ENCODE data around the gene ALG10.
"Not testable (repeated sequence)": the region's sequence is repeated elsewhere in the genome, so short reads cannot be mapped to it uniquely, and the experiment has no call there.

ALG10 gene, protein sequence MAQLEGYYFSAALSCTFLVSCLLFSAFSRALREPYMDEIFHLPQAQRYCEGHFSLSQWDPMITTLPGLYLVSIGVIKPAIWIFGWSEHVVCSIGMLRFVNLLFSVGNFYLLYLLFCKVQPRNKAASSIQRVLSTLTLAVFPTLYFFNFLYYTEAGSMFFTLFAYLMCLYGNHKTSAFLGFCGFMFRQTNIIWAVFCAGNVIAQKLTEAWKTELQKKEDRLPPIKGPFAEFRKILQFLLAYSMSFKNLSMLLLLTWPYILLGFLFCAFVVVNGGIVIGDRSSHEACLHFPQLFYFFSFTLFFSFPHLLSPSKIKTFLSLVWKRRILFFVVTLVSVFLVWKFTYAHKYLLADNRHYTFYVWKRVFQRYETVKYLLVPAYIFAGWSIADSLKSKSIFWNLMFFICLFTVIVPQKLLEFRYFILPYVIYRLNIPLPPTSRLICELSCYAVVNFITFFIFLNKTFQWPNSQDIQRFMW

DNA sequence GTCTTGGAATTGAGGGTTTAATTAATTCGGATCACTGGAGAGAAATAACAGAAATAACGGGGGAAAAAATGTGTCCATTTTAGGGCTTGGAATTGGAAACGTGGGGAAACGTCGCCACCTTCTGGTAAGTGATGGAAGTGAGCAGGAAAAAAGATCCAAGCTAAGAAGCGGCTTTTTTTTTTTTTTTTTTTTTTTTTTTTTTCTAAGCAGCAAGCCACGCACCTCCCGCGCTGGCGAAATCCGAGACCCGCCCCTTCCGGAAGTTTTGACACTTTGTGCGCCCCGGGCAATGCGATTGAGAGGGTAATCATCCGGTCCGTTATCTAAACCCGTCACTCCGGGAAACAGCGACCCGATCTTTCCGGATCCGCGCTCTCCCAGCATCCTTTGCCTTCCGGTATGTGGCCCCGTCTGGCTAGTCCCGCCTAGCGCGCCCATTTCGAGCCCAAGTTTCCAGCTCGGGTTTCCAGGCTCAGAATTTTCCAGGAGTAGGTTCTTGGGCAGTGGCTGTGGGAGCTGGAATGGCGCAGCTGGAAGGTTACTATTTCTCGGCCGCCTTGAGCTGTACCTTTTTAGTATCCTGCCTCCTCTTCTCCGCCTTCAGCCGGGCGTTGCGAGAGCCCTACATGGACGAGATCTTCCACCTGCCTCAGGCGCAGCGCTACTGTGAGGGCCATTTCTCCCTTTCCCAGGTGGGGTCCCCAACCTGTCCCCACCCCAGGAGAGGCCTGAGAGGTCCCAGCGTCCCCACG lies at the start of gene ALG10:
Gene ALG10, plus strand, starts transcription at position 418 of the 752 bp plus-strand sequence. Its CDS starts 104 bp downstream, at position 522.
- peak; percentile 98 for DNase-seq

DNA sequence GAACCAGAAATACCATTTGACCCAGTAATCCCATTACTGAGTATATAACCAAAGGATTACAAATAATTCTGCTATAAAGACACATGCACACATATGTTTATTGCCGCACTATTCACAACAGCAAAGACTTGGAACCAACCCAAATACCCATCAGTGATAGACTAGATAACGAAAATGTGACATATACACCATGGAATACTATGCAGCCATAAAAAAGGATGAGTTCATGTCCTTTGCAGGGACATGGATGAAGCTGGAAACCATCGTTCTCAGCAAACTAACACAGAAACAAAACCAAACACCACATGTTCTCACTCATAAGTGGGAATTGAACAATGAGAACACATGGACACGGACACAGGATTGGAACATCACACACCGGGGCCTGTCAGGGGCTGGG lies 49.4 kb upstream of the ALG10 start:
- DNase-seq, result not testable (repeated sequence)

DNA sequence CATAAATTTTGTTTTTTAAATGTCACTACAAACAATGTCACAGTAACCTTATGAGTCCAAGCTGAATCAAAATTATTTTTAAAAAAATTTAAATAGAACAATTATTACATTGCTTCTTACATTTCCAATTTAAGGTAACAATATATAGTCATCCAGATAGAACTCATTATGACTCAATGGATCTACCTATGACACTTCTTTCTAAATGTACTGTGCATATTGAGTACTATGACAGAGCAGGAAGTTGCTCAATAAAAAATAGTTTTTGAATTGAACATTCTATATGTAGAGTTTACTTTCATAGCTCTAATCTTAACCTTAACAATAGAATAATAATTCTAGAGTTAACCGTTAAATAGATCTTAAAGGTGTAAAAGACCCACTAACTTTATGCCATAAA lies 44.4 kb upstream of the ALG10 start:
- no peak for DNase-seq

DNA sequence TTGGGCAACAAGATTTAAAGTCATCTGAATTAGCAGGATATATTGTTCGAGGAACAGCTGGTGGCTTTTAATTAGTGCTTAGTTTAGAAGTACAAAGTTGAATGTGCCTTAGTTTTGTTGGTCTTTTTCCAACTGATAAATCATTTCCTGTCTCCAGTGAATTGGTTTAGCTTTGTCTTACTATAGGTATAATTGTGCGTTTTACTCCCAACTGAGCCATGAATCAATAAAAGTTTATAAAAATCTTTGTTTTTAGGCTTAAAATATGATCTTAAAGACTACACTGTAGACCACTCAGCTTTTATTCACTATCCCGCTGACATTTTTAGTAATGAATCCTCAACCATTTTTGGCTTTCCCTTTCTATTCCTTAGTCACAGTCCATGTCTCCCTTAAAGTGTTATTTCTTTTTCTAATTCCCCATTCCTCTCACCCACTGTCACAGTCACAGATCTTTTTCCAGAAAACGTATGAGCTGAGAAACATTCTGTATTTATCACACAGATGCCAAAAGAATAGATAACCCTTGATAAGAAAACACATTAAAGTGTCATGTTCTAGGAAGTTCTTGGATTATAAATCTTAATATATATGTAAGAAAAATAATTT lies 34.0 kb upstream of the ALG10 start:
- no peak for DNase-seq

DNA sequence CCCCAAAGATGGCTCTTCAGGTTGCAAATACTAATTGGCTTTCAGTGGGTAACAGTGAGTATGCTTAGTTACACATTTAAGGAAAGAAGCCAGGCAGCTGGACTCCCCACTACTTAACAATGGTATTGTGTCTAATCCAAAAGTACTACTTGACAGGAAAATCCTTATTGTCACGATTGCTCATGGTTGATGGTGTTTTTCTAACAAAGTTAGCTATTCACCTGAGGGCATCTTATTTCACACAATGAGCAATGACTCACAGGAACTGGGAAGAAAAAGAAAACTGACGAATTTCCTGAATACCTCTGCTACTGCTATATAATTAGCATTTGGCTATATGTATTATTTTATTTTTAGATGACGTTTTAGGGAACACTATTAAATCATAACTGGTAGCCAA lies 33.4 kb upstream of the ALG10 start:
- no peak for DNase-seq

DNA sequence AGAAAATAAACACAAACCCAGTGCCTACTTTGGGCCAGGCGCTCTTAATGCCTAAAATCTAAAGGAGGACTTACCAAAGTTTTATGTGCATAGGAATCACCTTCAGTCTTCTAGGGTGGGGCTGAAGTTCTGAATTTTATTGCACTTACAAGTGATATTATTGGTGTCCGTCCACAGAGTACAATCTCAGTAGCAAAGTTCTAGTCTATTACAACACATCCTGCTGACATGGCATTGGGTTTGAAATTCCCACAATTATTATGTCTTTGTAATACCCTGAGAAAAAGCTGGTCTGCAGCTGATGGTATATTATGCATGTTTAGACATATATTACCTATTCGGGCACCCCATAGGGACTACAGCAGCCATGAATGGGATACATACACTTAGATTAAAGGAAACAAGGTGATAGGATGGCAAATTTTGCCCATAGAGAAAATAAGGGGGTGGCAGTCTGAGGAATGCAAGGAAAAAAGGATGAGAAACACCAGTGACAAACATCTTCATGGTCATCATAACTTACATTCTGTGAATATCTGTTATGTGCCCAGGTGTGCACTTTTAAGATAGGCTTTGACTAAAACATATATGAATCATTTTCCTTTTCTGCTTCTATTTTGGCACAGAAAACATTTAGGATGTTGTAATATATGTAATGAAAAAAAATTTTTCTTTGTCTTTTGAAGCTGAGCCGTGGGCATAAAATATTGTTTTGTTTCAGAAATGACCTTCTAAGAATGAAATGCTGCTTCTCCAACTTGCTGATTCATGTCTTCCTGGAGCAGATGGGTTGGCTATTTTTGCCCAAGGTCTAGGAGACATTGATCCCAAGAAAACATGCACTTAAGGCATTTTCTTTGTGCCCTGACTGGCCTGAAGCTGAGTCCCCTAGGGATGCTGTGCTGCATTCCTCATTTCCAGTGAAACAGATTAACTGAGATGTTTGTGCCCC lies 27.2 kb upstream of the ALG10 start:
- DNase-seq, result no peak

DNA sequence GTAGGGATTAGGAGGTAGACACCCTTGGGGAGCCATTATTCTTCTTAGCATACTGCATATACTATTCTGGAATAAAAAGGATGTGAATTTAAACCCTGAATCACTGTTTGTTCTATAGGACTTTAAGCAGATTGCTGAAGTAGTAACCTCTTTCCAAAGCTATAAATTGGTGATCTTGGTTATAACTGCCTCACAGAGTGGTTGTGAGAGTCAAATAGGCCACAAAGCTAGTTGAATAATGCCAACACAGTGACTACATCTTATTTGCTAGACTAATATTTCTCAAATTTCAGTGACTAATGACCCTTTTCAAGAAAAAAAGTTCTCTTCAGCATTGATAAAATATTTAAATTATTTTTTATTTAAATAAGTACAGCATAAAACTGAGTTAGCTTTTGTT lies 13.5 kb upstream of the ALG10 start:
- not testable (repeated sequence) for DNase-seq

DNA sequence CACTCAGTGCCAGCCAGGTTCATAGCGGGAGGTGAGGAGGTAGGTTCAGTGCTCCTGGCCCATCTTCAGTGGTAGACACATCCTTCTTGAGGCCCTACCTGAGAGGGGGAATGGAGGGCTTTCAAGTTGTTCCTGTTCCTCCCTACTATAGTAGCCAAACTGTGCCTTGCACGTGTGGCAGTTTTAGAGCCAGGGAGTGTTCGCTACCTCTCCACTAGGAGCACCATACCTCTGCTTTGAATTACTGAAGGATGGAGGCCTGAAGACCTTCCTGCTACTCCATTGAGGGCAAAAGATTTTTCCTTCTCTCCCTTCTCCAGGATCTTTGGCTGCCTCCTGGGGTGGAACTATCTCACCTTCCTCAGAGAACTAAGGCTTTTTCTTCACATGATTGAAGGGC lies 5.9 kb upstream of the ALG10 start:
- DNase-seq, result no peak

DNA sequence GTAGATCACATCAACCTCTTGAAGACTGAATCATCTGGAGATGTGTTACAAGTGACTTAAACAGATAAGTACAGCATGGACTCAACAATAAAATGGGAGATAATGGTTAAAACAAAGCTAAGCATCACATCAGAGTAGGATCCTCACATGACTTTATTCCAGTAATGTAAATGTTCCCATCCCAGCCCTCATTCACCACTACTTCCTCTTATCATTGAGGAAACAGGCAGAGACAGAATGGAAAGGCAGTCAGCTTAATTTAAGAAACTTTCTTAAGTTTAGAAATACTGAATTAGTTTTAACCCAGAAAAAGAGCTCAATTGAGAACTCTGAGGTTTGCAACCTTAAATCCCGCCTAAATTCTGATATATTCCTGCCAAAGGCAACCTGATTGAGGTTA lies 1.2 kb upstream of the ALG10 start:
- no peak for DNase-seq

DNA sequence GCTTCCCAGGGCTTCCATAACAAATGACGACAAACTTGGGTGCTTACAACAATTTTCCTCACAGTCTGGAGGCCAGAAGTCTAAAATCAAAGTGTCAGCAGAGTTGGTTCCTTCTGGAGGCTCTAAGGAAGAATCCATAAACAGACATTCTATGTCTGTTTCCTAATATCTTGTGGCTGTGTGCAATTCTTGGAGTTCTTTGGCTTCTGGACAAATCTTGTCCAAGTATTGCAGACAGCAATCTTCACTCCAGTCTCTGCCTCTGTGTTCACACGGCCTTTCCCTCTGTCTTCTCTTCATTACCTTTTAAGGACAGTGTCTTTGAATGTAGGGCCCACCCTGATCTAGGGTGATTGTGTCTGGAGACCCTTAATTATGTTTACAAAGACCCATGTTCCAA lies 5.4 kb downstream of the ALG10 start:
- not testable (repeated sequence) for DNase-seq

DNA sequence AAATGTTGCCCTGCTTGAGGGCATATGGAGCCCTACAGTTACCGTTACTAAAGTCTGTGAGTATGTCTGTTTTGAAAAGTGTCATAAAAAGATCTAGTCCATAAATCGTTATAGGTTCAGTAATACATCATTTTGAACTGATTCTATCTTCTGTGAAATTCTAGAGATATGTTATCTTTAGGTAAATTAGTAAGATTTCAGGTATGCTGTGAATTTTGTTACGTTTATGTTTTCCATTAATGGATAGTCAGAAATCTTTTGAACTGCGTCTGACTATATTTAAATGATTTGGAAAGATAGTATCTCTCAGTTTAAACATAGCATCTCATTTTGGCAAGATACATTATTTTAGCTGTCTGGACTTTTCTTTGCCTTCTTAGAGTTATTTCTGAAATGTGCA lies 8.3 kb downstream of the ALG10 start:
- DNase-seq, result no peak

DNA sequence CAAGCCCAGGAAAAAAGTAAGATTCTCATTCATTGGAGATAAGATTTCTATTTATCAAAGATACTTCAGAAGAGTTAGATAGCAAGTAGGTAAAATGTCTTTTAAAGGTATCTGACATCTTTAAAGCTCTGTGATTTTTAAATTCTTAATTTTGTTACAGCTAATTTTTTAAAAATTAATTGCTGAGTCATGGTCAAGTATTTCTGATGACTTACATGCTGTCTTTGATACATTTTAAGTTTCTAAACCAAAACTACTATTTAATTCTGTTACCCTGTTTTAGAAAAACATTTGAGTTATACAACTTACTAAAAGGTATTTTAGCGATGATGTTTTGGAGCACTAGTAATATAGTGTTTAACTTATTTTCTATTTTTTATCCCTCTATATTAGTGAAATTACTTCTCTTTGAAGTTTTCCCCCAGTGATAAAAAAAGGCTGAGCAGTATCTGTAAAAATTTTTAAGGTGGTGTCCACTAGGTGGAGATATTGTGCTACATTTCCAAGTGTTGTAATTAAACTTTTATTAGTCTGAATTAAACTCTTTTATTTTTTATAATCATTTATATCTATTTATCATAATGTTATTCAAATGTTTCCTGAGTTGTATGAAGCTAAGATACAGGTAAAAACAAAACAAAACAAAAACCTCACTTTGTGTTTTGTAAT lies 11.5 kb downstream of the ALG10 start:
- peak; percentile 44 for DNase-seq

DNA sequence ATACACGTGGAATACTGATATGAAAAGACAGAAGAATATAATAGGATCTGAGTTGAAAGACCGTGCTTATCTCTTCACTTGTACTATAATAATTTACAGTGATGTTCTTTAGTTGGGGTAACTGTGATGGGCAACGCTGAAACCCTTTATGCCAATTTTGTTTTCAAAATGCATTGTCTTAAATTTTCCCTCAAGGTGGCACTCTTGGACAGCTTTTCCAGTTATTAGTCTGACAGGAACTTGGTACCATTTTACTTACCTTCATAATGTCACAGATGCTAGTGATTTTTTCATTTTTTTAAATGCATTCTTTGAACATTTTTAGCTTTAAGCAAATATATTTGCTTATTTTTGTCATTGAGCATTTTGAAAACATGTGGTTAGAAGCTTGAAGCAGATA lies 16.1 kb downstream of the ALG10 start:
- peak; percentile 30 for DNase-seq

DNA sequence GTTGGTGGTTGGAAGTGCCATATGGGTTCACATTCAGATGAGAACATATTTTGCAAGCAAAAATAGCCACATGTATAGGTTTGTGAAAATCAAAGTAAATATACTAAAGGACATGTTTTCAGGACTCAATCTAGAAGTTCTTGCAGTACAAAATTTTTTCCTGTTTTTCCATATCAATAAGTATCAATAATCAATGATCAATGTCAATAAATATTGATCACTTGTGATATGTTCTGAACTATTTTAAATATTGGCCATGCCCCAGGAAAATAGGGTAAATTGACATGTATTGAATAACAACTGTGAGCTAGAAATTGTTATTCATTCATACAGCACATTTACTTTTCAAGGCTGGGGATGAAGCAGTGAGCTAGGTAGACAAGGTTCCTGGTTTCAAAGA lies 24.3 kb downstream of the ALG10 start:
- no peak for DNase-seq

DNA sequence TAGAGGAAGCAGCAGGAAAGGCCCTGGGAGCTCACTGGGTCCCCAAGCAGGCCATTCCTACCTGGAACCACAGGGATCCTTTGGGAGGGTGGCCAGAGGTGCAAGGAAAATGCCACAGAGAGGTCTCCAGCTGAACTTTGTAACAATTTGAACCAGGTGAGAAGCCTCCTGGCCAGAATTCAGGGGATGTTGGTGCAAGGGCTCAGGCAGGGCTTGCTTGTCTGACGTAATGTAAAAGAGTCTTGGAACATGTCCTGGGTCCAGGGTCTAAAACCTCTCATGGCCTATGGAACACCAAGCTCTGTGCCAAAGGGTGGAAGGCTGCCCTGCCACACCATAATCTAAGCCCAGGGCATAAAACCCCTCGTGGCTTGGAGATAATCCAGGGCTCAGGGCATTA lies 25.6 kb downstream of the ALG10 start:
- not testable (repeated sequence) for DNase-seq

DNA sequence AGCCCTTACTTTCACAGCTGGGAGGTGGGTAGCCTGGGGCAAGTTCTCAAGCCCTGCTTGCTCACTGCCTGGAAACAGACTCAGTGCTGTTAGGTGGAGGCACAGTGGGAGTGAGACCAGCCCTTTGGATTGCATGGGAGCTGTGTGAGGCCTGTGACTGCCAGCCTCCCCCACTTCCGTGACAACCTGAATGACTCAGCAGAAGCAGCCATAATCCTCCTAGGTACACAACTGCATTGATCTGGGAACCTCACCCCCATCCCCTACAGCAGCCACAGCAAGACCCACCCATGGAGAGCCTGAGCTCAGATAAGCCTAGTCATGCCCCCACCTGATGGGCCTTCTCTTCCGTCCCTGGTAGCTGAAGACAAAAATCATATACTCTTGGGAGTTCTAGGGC lies 26.4 kb downstream of the ALG10 start:
- no peak for DNase-seq

DNA sequence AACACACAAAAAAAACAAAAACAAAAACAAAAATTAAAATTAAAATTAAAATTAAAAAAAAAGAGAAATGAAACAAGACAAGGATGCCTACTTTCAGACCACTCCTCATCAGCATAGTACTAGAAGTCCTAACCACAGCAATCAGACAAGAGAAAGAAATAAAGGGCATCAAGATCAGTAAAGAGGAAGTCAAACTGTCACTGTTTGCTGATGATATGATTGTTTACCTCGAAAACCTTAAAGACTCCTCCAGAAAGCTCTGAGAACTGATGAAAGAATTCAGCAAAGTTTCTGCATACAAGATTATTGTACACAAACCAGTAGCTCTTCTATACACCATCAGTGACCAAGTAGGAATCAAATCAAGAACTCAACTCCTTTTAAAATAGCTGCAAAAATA lies 29.2 kb downstream of the ALG10 start:
- no peak for DNase-seq

DNA sequence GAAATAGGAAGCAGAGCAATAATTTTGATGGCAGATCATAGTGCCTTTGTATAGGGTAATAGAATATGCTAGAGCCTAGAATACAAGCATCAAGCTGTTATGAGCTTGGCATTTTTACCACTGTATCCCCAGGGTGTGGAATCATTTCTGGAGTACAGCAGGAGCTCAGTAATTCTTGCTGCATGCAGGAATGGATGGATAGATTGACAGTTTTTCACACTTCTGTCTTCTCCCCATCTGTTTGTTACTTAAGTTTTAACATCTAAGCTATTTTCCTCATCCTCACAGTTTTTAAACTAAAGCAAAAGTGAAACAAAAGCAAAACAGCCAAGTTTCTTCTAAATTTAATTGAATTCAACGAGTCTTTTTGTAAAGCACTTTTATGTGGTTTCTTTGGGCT lies 32.6 kb downstream of the ALG10 start:
- no peak for DNase-seq

Measured in RPMI8226 (cell line).